WERI-Rb-1 (cell line): ENCODE measurements around the gene FGFR2.

ENCODE experiments used
- DNase-seq: peaks from one replicate; pipeline ENCODE4 v3.0.0-alpha.2; 2020
- H3K27ac ChIP-seq: fragments of 250-450 bp; sonication (Bioruptor Pico); 2 replicates; pipeline ENCODE4 v1.5.1; 2020; ENCODE audit warnings: mild to moderate bottlenecking, moderate library complexity
- H3K27me3 ChIP-seq: fragments of 250-450 bp; sonication (Bioruptor Pico); 2 replicates; pipeline ENCODE4 v1.5.1; 2021; ENCODE audit warnings: mild to moderate bottlenecking, low read depth, moderate library complexity; ENCODE audit not compliant: insufficient read depth, severe bottlenecking
- H3K36me3 ChIP-seq: fragments of 250-450 bp; sonication (Bioruptor Pico); 2 replicates; pipeline ENCODE4 v1.5.1; 2020; ENCODE audit warnings: mild to moderate bottlenecking, moderate library complexity
- H3K4me3 ChIP-seq: 2 replicates; pipeline ENCODE4 v1.5.1; 2011; ENCODE audit warnings: low read depth, mild to moderate bottlenecking, control low read depth, low read length
- H3K9me3 ChIP-seq: fragments of 250-450 bp; sonication (Bioruptor Pico); 2 replicates; pipeline ENCODE4 v1.5.1; 2021; ENCODE audit warnings: mild to moderate bottlenecking, moderate library complexity; ENCODE audit not compliant: severe bottlenecking
- TF ChIP-seq, protein P1 (sequence below): IDR thresholded peaks from 2 replicates; pipeline ENCODE4 v1.5.1; 2011; ENCODE audit warnings: low read depth, mild to moderate bottlenecking, control low read depth, inconsistent platforms, low read length

FGFR2 gene

DNA sequence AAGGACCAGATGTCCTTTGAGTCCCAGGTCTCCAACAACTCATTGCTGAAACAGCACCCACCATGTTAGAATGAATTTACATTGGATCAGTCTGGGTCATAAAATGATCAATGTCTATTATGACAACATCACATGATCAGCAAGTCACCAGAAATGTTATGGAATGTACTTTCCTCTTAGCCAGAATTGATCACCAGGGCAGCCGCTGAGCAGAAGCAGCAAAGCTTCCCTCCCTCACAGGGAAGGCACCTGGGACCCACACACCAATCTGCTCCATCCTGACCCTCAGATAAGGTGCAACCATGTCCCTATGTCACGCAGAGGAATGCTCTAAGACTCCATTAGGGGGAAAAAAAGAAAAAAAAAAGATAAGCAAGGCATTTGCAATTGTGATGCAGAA is 30.0 kb downstream of the FGFR2 start:
- TF ChIP-seq, protein P1, sequence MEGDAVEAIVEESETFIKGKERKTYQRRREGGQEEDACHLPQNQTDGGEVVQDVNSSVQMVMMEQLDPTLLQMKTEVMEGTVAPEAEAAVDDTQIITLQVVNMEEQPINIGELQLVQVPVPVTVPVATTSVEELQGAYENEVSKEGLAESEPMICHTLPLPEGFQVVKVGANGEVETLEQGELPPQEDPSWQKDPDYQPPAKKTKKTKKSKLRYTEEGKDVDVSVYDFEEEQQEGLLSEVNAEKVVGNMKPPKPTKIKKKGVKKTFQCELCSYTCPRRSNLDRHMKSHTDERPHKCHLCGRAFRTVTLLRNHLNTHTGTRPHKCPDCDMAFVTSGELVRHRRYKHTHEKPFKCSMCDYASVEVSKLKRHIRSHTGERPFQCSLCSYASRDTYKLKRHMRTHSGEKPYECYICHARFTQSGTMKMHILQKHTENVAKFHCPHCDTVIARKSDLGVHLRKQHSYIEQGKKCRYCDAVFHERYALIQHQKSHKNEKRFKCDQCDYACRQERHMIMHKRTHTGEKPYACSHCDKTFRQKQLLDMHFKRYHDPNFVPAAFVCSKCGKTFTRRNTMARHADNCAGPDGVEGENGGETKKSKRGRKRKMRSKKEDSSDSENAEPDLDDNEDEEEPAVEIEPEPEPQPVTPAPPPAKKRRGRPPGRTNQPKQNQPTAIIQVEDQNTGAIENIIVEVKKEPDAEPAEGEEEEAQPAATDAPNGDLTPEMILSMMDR, result no peak
- H3K27ac ChIP-seq, result no peak overlapping the region

DNA sequence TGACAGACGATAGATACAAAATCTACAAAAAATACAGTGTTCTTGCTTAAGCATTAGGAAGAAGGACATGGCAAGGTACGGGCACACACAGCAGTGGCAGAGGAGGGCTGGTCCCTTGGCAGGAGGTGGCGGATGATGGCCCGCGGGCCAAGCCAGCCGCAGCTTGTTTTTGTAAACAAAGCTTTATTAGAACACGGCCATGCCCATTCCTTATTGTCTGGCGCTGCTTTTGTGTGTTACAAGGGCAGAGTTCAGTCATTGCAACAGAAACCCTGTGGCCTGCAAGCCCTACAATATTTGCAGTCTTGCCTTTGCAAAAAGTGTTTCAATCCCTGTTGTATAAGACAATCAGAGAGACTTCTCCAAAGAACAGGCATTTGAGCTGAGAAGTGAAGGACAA is 30.7 kb downstream of the FGFR2 start:
- no peak for DNase-seq
- TF ChIP-seq, protein P1, result no peak

More for the DNA sequence above, 30.0 kb downstream of the FGFR2 start:
- Histone ChIP-seq H3K36me3 (no peaks in the 10 kb centered on the region; the same call in none of the 2 replicates), H3K4me3 (no peak overlapping the region), H3K9me3 (no peaks in the 10 kb centered on the region), H3K27me3 (no peaks in the 10 kb centered on the region)
- no peak for DNase-seq

DNA sequence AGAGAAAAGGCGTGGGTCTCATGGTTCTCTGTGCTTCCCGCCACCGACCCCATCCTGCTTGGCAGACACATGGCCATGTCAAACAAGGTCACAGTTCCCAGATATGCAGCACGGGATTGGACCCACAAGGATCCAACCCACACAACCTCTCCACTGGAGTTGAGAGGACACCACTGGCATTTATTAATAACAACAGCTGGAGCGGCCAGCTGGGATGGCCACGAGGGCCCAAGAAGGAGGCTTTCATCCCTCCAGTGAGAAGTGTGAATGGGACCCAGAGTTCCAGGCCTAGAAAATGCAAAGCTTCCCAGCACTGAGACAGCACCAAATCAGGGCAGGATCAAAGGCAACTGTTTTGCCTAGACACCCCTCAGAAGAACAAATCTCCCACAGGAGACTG is 31.5 kb downstream of the FGFR2 start:
- no peaks in the 10 kb centered on the region; the same call in none of the 2 replicates for H3K36me3 ChIP-seq
- H3K27ac ChIP-seq, result no peak overlapping the region
- no peaks in the 10 kb centered on the region for H3K27me3 ChIP-seq
- H3K4me3 ChIP-seq, result no peak overlapping the region
- no peaks in the 10 kb centered on the region for H3K9me3 ChIP-seq
- DNase-seq, result no peak
- TF ChIP-seq, protein P1, result no peak

More for the DNA sequence above, 30.7 kb downstream of the FGFR2 start:
- no peak overlapping the region for H3K4me3 ChIP-seq
- no peaks in the 10 kb centered on the region; the same call in none of the 2 replicates for H3K36me3 ChIP-seq
- H3K27ac ChIP-seq, result no peak overlapping the region
- no peaks in the 10 kb centered on the region for H3K27me3 ChIP-seq
- no peaks in the 10 kb centered on the region for H3K9me3 ChIP-seq

DNA sequence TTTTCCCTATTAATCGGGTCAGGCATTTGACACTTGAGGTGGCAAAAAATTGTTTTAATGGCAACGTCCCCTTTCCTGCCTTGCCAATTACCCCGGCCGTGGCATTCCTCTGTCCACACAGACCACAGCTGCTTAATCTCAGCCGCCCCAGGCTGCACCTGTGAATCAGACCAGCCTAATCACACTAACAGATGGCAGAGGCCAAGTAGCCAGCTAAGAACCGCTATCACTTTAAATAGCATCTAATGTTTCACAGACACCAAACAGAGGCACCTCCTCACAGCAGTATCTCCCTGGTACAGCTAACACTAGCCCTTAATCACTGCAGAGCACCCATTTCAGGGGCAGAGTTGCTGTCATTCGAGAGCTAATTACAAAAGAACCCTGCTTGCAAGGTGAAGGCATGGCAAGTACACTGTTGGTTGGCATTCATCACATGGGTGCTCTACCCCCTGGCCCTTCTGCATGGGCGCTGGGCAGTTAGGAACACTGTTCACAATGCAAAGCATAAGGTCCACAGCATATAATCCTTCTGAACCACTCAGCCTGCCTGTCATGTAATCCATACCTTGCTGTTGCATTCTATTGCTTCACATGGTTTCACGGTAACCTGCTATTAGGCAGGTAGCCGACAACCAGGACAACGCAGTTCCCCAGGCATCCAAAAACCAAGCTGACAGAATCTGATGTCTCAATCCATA is 38.8 kb downstream of the FGFR2 start:
- H3K27me3 ChIP-seq, result no peaks in the 10 kb centered on the region
- H3K36me3 ChIP-seq, result no peaks in the 10 kb centered on the region; the same call in none of the 2 replicates
- DNase-seq, result peak; percentile 87
- H3K27ac ChIP-seq, result peak overlapping the region; percentile 71
- H3K4me3 ChIP-seq, result peak overlapping the region; percentile 8; the same call in 1 of the 2 replicates
- TF ChIP-seq, protein P1, result no peak
- H3K9me3 ChIP-seq, result no peaks in the 10 kb centered on the region

DNA sequence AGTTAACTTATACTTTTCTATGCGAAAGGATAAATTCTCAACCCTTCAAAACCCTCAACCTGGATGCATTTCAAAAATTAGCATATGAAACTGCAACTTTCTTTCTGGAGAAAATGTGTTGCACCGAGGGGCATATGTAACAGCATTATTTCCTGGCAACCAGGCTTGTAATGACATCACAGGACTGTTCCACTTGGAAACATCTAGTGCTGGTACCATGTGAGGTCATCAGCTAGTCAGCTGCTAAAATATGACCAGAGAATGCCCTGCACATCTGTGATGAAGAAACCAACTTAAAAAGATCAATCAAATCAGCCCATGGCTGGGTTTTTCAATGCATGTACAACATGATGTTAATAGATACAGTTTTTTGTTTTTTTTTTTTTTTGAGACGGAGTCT is 40.0 kb downstream of the FGFR2 start:
- DNase-seq, result no peak
- H3K27me3 ChIP-seq, result no peaks in the 10 kb centered on the region
- no peaks in the 10 kb centered on the region for H3K36me3 ChIP-seq
- TF ChIP-seq, protein P1, result no peak
- H3K27ac ChIP-seq, result no peak overlapping the region
- H3K9me3 ChIP-seq, result no peaks in the 10 kb centered on the region
- no peak overlapping the region for H3K4me3 ChIP-seq
